Natural killer cell (primary cell): ENCODE data around the gene HORMAD2. TPM values are rescaled to one million over a fixed set of nuclear protein-coding genes. Genes with fewer than 3 reads are reported as not detected.

Experiments
- ATAC-seq, 3 donors: fragments of 150-1000 bp in 2 of 3; fragments of 200-7000 bp in 1 of 3; cut with Tn5 transposase; 1 replicate in 1 of 3; 2 replicates in 2 of 3; pipeline ENCODE4 v1.10.0; 2021; ENCODE audit warnings: mild to moderate bottlenecking in 2 of 3, moderate library complexity in 2 of 3
- DNase-seq, 2 donors: peaks; one replicate each; pipeline versions ENCODE4 v3.0.0 to v3.0.0-alpha.2; 2013 to 2021; ENCODE audit warnings: mixed read lengths in 1 of 2
- H3K27ac ChIP-seq: one replicate; pipeline ENCODE4 v1.5.1; 2013; ENCODE audit warnings: mild to moderate bottlenecking, low read length
- H3K27me3 ChIP-seq: one replicate; pipeline ENCODE4 v1.6.1; 2013; ENCODE audit warnings: low read length; ENCODE audit not compliant: control insufficient read depth, insufficient read depth
- H3K36me3 ChIP-seq: one replicate; pipeline ENCODE4 v1.6.1; 2013; ENCODE audit warnings: low read length; ENCODE audit not compliant: control insufficient read depth, insufficient read depth
- H3K4me1 ChIP-seq: one replicate; pipeline ENCODE4 v1.6.1; 2013; ENCODE audit warnings: low read length; ENCODE audit not compliant: control insufficient read depth, insufficient read depth
- H3K4me3 ChIP-seq: one replicate; pipeline ENCODE4 v1.5.1; 2013; ENCODE audit warnings: low read length
- H3K9me3 ChIP-seq: one replicate; pipeline ENCODE4 v1.6.1; 2013; ENCODE audit warnings: low read length; ENCODE audit not compliant: control insufficient read depth, insufficient read depth
- H3K27ac Mint-ChIP-seq, 2 donors: one replicate each; pipeline ENCODE4 v1.8.0; 2022; ENCODE audit warnings: mild to moderate bottlenecking in 2 of 2, mixed read lengths in 2 of 2, moderate library complexity in 1 of 2
- H3K27me3 Mint-ChIP-seq, 2 donors: one replicate each; pipeline ENCODE4 v1.8.0; 2022; ENCODE audit warnings: low read depth in 2 of 2, mixed read lengths in 2 of 2
- H3K36me3 Mint-ChIP-seq: one replicate; pipeline ENCODE4 v1.8.0; 2022; ENCODE audit warnings: mixed read lengths
- H3K4me1 Mint-ChIP-seq, 2 donors: one replicate each; pipeline ENCODE4 v1.8.0; 2022; ENCODE audit warnings: mixed read lengths in 2 of 2
- H3K4me3 Mint-ChIP-seq: one replicate; pipeline ENCODE4 v1.8.0; 2022; ENCODE audit warnings: mild to moderate bottlenecking, moderate library complexity, mixed read lengths
- H3K9me3 Mint-ChIP-seq, 2 donors: one replicate each; pipeline ENCODE4 v1.8.0; 2022; ENCODE audit warnings: mixed read lengths in 2 of 2
- WGBS: methylation state at CpG from one replicate; pipeline ENCODE4 v1.1.7; 2013; ENCODE audit warnings: missing lambda C conversion rate; ENCODE audit not compliant: insufficient coverage; 5-methylcytosine and 5-hydroxymethylcytosine counted together
- intact Hi-C: fragments of 100-400 bp; cut with micrococcal nuclease; formaldehyde crosslinking; loops from one replicate; pipeline ENCODE4 v1.14.2; 2022
- total RNA-seq, 4 donors: library from RNA; stranded (reverse); fragments of 120-200 nt in 1 of 4; gene quantifications; one replicate each; pipeline versions ENCODE4 v1.2.3 to v1.2.4, GENCODE V29; 2013 to 2022
- TF ChIP-seq, protein P1 (sequence below): fragments of 200-600 bp; IDR thresholded peaks from one replicate; pipeline ENCODE4 v1.8.0; 2022; ENCODE audit warnings: antibody characterized with exemption

The HORMAD2 gene
- total RNA-seq, 3 donors from 2014 or later (not counting 1 experiment from before 2014, with no cell fraction given), result not detected

DNA sequence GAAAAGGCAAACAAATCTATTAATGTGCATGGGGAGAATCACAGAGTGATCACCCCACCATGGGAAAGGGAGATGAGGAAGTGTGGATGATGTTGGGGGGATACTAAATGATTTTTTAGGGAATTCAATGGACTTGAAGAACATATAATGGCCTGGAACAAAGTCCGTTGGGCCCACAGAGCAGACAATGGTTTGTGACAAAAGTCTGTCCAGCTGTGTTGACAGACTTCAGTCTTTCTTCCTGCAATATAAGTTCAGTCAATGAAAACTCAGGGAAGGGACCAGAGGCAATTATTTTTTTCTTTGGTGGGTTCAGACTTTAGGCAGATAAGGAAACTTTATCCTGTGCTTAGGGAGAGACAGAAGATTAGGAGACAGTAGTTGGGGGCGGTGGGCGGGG, 18.0 kb upstream of the HORMAD2 start:
- no peaks in the 10 kb centered on the region for H3K4me1 Mint-ChIP-seq
- H3K36me3 ChIP-seq, result no peaks in the 10 kb centered on the region
- H3K4me3 Mint-ChIP-seq, result no peak overlapping the region
- no peak overlapping the region for H3K27ac ChIP-seq
- peaks cover 20 to 22% of the 10 kb centered on the region in 2 donors for H3K27me3 Mint-ChIP-seq
- no peak overlapping the region for H3K27ac Mint-ChIP-seq
- H3K9me3 Mint-ChIP-seq, result peaks cover 8% of the 10 kb centered on the region in 2 donors
- H3K4me1 ChIP-seq, result no peaks in the 10 kb centered on the region
- TF ChIP-seq, protein P1, sequence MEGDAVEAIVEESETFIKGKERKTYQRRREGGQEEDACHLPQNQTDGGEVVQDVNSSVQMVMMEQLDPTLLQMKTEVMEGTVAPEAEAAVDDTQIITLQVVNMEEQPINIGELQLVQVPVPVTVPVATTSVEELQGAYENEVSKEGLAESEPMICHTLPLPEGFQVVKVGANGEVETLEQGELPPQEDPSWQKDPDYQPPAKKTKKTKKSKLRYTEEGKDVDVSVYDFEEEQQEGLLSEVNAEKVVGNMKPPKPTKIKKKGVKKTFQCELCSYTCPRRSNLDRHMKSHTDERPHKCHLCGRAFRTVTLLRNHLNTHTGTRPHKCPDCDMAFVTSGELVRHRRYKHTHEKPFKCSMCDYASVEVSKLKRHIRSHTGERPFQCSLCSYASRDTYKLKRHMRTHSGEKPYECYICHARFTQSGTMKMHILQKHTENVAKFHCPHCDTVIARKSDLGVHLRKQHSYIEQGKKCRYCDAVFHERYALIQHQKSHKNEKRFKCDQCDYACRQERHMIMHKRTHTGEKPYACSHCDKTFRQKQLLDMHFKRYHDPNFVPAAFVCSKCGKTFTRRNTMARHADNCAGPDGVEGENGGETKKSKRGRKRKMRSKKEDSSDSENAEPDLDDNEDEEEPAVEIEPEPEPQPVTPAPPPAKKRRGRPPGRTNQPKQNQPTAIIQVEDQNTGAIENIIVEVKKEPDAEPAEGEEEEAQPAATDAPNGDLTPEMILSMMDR, result no peak
- H3K9me3 ChIP-seq, result peaks cover under 1% of the 10 kb centered on the region
- H3K4me3 ChIP-seq, result no peak overlapping the region
- DNase-seq (no peak), ATAC-seq (no peak)
- 94% methylated on average over 3 of the region's 3 CpGs for WGBS
- H3K36me3 Mint-ChIP-seq, result peaks cover 11% of the 10 kb centered on the region
- intact Hi-C loops, result no loop called here
- H3K27me3 ChIP-seq, result peaks cover 3% of the 10 kb centered on the region

DNA sequence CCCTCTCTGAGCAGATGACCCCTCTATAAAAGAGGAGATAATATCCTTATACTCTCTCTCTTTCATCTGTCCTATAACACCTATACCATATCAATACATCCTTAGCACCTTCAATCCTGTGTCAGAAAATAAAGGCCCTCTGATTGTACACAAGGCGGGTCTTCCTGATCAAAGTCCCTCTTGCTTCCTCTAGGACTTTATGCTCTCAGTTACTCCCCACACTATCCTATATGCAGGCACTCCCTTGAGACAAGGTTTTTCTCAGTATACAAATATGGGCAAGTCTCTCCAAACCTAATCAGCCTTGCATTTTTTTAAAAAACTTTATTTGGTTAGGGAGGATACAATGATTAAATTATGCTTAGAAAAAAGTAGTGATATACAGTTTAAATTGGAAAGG, 17.3 kb upstream of the HORMAD2 start:
- peaks cover 9% of the 10 kb centered on the region for H3K36me3 Mint-ChIP-seq
- no peak overlapping the region for H3K27ac ChIP-seq
- H3K4me3 ChIP-seq, result no peak overlapping the region
- no peaks in the 10 kb centered on the region for H3K9me3 ChIP-seq
- no peaks in the 10 kb centered on the region for H3K36me3 ChIP-seq
- no peaks in the 10 kb centered on the region for H3K4me1 Mint-ChIP-seq
- peaks cover 3% of the 10 kb centered on the region for H3K27me3 ChIP-seq
- peaks cover 20 to 22% of the 10 kb centered on the region in 2 donors for H3K27me3 Mint-ChIP-seq
- intact Hi-C loops, result no loop called here
- no peak overlapping the region for H3K27ac Mint-ChIP-seq
- H3K4me1 ChIP-seq, result no peaks in the 10 kb centered on the region
- DNase-seq, result no peak
- peaks cover 8% of the 10 kb centered on the region in 2 donors for H3K9me3 Mint-ChIP-seq
- no peak overlapping the region for H3K4me3 Mint-ChIP-seq
- no peak for ATAC-seq
- TF ChIP-seq, protein P1, result no peak
- 92% methylated on average over 1 of the region's 1 CpG for WGBS

DNA sequence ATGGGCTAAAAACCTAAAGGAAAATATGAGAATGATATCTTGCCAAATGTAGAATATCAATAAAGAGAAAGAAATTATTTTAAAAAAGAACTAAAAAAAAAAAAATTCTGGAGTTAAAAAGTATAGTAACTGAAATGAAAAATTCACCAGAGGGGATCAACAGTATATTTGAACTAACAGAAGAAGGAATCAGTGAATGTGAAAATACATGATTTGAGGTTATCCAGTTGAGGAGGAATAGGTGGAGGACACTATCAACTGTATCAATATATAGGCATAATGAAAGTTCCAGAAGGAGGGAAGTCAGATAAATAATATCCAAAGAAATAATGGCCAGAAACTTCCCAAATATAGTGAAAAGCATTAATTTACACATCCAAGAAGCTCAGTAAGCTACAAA, 16.1 kb upstream of the HORMAD2 start:
- no peak overlapping the region for H3K4me3 ChIP-seq
- DNase-seq (no peak), ATAC-seq (no peak)
- Mint-ChIP-seq H3K4me3 (no peak overlapping the region), H3K9me3 (peaks cover 8% of the 10 kb centered on the region in 2 donors), H3K4me1 (no peaks in the 10 kb centered on the region), H3K27me3 (peaks cover 11 to 16% of the 10 kb centered on the region in 2 donors), H3K27ac (no peak overlapping the region), H3K36me3 (peaks cover 9% of the 10 kb centered on the region)
- H3K27me3 ChIP-seq, result no peaks in the 10 kb centered on the region
- no peaks in the 10 kb centered on the region for H3K4me1 ChIP-seq
- intact Hi-C loops, result no loop called here
- H3K36me3 ChIP-seq, result no peaks in the 10 kb centered on the region
- no peak overlapping the region for H3K27ac ChIP-seq
- H3K9me3 ChIP-seq, result no peaks in the 10 kb centered on the region
- TF ChIP-seq, protein P1, result no peak

DNA sequence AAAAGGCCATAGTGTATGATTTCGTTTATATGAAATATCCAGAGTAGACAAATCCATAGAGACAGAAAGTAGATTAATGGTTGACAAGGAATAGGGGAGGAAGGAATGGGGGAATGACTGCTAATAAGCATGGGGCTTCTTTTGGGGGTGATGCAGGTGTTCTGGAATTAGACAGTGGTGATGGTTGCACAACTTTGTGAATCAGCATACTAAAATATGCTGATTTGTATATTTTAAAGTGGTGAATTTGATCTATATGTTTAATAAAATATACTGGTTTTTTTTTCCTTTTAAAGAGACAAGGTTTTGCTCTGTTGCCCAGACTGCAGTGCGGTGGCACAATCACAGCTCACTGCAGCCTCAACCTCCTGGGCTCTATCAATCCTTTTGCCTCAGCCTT, 6.5 kb upstream of the HORMAD2 start:
- Histone ChIP-seq H3K9me3 (no peaks in the 10 kb centered on the region), H3K4me3 (no peak overlapping the region), H3K27ac (no peak overlapping the region), H3K36me3 (no peaks in the 10 kb centered on the region), H3K4me1 (no peaks in the 10 kb centered on the region), H3K27me3 (no peaks in the 10 kb centered on the region)
- intact Hi-C loops, result no loop called here
- no peak for ATAC-seq
- no peaks in the 10 kb centered on the region for H3K9me3 Mint-ChIP-seq
- H3K36me3 Mint-ChIP-seq, result no peaks in the 10 kb centered on the region
- WGBS, result 76% methylated on average over 2 of the region's 2 CpGs
- no peak overlapping the region for H3K4me3 Mint-ChIP-seq
- H3K27ac Mint-ChIP-seq, result no peak overlapping the region
- peaks cover 0 to 2% of the 10 kb centered on the region in 2 donors for H3K4me1 Mint-ChIP-seq
- TF ChIP-seq, protein P1, result no peak
- no peak for DNase-seq
- H3K27me3 Mint-ChIP-seq, result peaks cover 23 to 45% of the 10 kb centered on the region in 2 donors
